Memory B cell (primary cell): ENCODE data around the gene RANGRF.

Experiments
- ATAC-seq: fragments of 150-1000 bp; cut with Tn5 transposase; 2 replicates; pipeline ENCODE4 v1.10.0; 2021; ENCODE audit warnings: low read depth, mild to moderate bottlenecking, moderate library complexity
- DNase-seq, 2 donors: peaks; one replicate each; pipeline ENCODE4 v3.0.0; 2022; ENCODE audit warnings: low spot score in 2 of 2
- H3K27ac Mint-ChIP-seq: one replicate; pipeline ENCODE4 v1.8.0; 2022; ENCODE audit warnings: mild to moderate bottlenecking, moderate library complexity, mixed read lengths
- H3K27me3 Mint-ChIP-seq: one replicate; pipeline ENCODE4 v1.8.0; 2022; ENCODE audit warnings: mixed read lengths
- H3K36me3 Mint-ChIP-seq: one replicate; pipeline ENCODE4 v1.8.0; 2022; ENCODE audit warnings: mild to moderate bottlenecking, mixed read lengths
- H3K4me1 Mint-ChIP-seq: one replicate; pipeline ENCODE4 v1.8.0; 2022; ENCODE audit warnings: mixed read lengths
- H3K4me3 Mint-ChIP-seq: one replicate; pipeline ENCODE4 v1.8.0; 2022; ENCODE audit warnings: mild to moderate bottlenecking, moderate library complexity, mixed read lengths
- H3K9me3 Mint-ChIP-seq: one replicate; pipeline ENCODE4 v1.8.0; 2022; ENCODE audit warnings: mixed read lengths

Gene RANGRF

DNA sequence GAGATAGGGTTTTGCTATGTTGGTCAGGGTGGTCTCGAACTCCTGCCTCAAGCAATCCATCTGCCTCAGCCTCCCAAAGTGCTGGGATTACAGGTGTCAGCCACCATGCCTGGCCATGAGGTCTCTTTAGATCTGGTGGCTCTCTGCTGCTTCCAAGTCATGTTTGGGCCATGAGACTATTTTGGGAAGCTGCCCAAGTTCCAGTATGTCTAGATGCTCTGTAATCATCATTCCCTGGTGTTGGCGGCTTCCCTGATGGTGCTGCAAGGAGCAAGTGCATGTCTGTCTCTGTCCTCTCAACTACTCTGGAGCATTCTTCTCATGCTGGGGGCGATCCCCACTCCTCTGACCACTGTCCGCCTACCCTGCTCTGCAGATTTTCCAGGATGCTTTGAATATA is 44.8 kb downstream of the RANGRF start:
- Mint-ChIP-seq H3K36me3 (no peaks in the 10 kb centered on the region), H3K4me1 (peaks cover 7% of the 10 kb centered on the region), H3K4me3 (no peak overlapping the region), H3K9me3 (no peaks in the 10 kb centered on the region), H3K27me3 (peaks cover 16% of the 10 kb centered on the region), H3K27ac (no peak overlapping the region)
- ATAC-seq (no peak), DNase-seq (no peak)

DNA sequence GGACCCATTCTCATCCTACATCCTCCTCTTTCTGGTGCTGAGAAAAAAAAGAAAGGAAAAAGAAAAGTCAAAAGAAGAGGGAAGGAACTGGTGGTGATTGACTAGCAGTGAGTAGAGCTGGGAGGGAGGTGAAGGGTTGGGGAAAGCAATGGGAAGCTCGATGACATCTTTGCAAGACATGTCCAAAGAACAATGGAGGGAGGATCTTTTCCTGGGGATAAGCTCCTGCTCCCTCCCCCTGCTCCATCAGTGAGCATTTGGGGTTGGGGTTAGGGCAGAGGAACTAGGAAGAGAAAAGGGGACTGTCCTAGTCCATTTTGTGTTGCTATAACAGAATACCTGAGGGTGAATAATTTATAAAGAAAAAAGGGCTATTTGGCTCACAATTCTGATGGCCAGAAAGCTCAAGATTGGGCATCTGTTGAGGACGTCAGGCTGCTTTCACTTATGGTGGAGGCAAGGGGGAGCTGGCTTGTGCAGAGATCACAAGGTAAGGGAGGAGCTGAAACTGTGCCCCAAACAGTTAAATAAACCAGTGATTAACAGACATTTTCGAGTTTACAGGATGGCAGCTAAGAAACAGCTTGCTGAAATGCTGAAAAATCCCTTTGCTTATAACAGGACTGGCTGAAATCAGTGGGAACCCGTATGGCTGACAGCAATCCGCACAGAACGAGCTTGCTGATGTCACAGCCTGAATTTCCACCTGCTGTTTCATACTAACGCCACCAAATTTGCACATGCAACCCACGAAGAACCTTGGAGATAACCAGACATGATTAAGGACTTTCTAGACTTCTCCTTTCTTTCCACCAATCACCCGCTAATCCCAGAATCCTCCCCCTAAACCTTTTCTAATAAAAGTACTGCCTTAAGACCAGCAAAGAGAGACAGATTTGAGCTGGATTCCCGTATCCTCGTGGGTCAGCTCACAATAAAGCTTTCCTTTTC is 49.6 kb downstream of the RANGRF start:
- Mint-ChIP-seq H3K36me3 (no peaks in the 10 kb centered on the region), H3K27ac (no peak overlapping the region), H3K9me3 (no peaks in the 10 kb centered on the region), H3K4me1 (peaks cover 11% of the 10 kb centered on the region), H3K27me3 (peaks cover 5% of the 10 kb centered on the region), H3K4me3 (peak overlapping the region; percentile 50)
- DNase-seq, result no peak
- peak; percentile 70 for ATAC-seq

DNA sequence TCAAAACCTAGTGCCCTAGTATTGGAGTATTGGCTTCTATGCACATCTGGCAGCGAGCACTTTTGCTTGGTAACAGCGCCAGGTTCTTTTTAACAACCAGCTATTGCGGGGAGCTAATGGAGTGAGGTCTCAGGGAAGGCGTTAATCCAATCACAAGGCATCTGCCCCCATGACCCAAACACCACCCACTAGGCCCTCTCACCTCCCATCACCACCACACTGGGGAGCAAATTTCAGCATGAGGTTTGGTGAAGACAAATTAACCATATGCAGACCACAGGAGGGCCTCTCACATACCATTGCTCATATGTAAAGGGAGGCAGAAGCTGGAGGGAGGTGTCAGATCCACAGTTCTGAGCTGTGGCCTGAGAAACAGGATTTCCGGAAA is 50.3 kb downstream of the RANGRF start:
- ATAC-seq (no peak), DNase-seq (no peak)
- no peak overlapping the region for H3K27ac Mint-ChIP-seq
- no peaks in the 10 kb centered on the region for H3K9me3 Mint-ChIP-seq
- no peaks in the 10 kb centered on the region for H3K36me3 Mint-ChIP-seq
- H3K27me3 Mint-ChIP-seq, result peaks cover 3% of the 10 kb centered on the region
- H3K4me3 Mint-ChIP-seq, result no peak overlapping the region
- peaks cover 11% of the 10 kb centered on the region for H3K4me1 Mint-ChIP-seq

- Mint-ChIP-seq H3K36me3 (no peaks in the 10 kb centered on the region), H3K4me3 (no peak within 1 kb of the TSS), H3K9me3 (no peaks in the 10 kb centered on the region)
Observed at GRCh38 chr17:8339540-8339939, 51.1 kb downstream of the RANGRF start, which contains the start of gene ODF4. Gene ODF4 (plus strand): TSS chr17:8339840. CDS start chr17:8340052, 212 bp downstream.

More at GRCh38 chr17:8339540-8339939, 51.1 kb downstream of the RANGRF start, which contains the start of gene ODF4:
- no peak for DNase-seq
- H3K4me1 Mint-ChIP-seq, result peaks cover 11% of the 10 kb centered on the region
- ATAC-seq, result no peak
- H3K27me3 Mint-ChIP-seq, result peaks cover 2% of the 10 kb centered on the region
- peak within 1 kb of the TSS; percentile 9 for H3K27ac Mint-ChIP-seq
